Stimulated activated CD8-positive, alpha-beta memory T cell treated with anti-CD3 and anti-CD28 coated beads, Interleukin-7, amount 100 ng/mL, for 48 hours (primary cell): ENCODE data around the gene DPM2.
A peak's percentile ranks its signal among the peaks of the same experiment; 100 is the strongest.

Experiments
- DNase-seq, 2 donors: peaks; one replicate each; pipeline ENCODE4 v3.0.0-alpha.2; 2020; ENCODE audit warnings: low read depth in 1 of 2; ENCODE audit errors: extremely low read depth in 1 of 2

The DPM2 gene

GRCh38 chr9:127938298-127938690 is 640 bp upstream of the DPM2 start:
- no peak for DNase-seq

- DNase-seq, result no peak
These were observed 632 bp downstream of the DPM2 start for GRCh38 chr9:127937056-127937387.

GRCh38 chr9:127936347-127936852 is 1.3 kb downstream of the DPM2 start:
- DNase-seq, result no peak

- DNase-seq, result no peak
These were observed 1.9 kb downstream of the DPM2 start for GRCh38 chr9:127935765-127936221.

- no peak for DNase-seq
These were observed 2.7 kb downstream of the DPM2 start for GRCh38 chr9:127934986-127935385.

- DNase-seq, result no peak
These were observed 3.4 kb downstream of the DPM2 start for GRCh38 chr9:127934248-127934647.

GRCh38 chr9:127931092-127931881 is 6.4 kb downstream of the DPM2 start:
- no peak for DNase-seq

GRCh38 chr9:127930231-127931091 is 7.2 kb downstream of the DPM2 start, which contains the start of gene PIP5KL1:
TSS of gene PIP5KL1 (minus strand) at chr9:127930777. CDS start at chr9:127930752, 25 bp downstream.
- no peak for DNase-seq

- no peak for DNase-seq
These were observed 8.1 kb downstream of the DPM2 start for GRCh38 chr9:127929625-127929979.

GRCh38 chr9:127928676-127929624 is 8.7 kb downstream of the DPM2 start:
- DNase-seq, result no peak

GRCh38 chr9:127927988-127928675 is 9.5 kb downstream of the DPM2 start:
- no peak for DNase-seq

- peak in 1 of 2 donors; percentile 69 for DNase-seq
These were observed 10.3 kb downstream of the DPM2 start for GRCh38 chr9:127927201-127927987.

GRCh38 chr9:127926906-127927200 is 10.8 kb downstream of the DPM2 start:
- DNase-seq, result no peak

GRCh38 chr9:127925959-127926905 is 11.4 kb downstream of the DPM2 start:
- no peak for DNase-seq

GRCh38 chr9:127924736-127925444 is 12.8 kb downstream of the DPM2 start:
- DNase-seq, result no peak

GRCh38 chr9:127923771-127924170 is 13.9 kb downstream of the DPM2 start:
- no peak for DNase-seq

GRCh38 chr9:127923046-127923445 is 14.6 kb downstream of the DPM2 start:
- DNase-seq, result no peak
